Stimulated activated CD4-positive, alpha-beta T cell treated with anti-CD3 and anti-CD28 coated beads, Interleukin-1b, Interleukin-23, amount 100 ng/mL, for 1 hour (primary cell): ENCODE data around the gene FBXO48.
A peak's percentile ranks its signal among the peaks of the same experiment; 100 is the strongest.
"Not testable (repeated sequence)": the region's sequence is repeated elsewhere in the genome, so short reads cannot be mapped to it uniquely, and the experiment has no call there.

ENCODE experiments used
- DNase-seq, 2 donors: peaks; one replicate each; pipeline ENCODE4 v3.0.0-alpha.2; 2020; ENCODE audit warnings: low read depth in 2 of 2

FBXO48 gene, protein sequence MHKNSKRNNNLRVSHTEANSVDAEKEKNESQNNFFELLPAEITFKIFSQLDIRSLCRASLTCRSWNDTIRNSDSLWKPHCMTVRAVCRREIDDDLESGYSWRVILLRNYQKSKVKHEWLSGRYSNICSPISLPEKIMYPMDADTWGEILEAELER

DNA sequence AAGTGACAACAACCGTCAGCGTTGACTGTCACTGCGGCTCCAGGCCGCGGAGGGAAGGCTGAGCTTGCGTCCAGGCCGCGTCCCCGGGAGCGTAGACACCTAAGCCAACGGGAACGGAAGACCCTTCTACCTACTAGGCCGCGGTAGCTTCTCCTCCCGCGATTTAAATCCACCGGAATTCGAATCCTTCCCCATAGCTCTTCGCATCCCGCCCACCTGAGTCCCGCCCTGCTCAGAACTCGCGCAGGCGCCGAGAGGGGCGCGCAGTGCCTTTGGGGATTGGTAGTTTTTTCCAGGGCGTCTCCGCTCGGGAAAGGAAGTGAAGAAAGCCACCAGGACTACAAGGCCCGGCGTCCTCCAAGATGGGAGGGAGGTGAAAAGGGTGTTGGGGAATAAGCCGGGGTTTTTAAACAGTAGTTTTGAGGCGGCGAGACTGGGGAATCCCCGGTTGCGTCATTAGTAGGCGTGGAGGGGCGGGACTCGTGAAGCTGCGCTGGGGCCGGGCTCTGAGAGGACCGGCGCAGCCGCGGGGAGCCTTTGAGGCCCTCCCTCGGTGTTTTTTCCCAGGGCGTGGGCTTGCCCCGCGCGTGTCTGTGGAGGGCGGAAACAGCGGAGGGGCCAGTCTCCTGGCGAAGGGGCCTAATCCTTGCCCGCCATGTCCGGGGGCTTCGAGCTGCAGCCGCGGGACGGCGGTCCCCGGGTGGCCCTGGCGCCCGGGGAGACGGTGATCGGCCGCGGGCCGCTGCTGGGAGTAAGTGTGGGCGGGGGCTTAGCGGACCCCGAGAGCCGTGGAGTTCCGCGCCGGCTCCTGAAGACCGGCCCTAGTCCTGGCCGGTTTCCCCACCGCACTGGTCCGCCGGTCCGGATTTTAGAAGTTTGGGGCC is at the start of gene FBXO48, which contains the start of gene APLF:
Gene FBXO48 (minus strand): TSS at position 218 of the 884 bp plus-strand sequence. CDS start 2,149 bp downstream, outside the sequence.
Gene APLF (plus strand): TSS at position 509 of the 884 bp plus-strand sequence. CDS start 147 bp downstream, at position 656.
- peak; percentile 94 to 98 for DNase-seq

GRCh38 chr2:68516051-68516955 is 49.2 kb upstream of the FBXO48 start:
- DNase-seq, result no peak

GRCh38 chr2:68514316-68514929 is 47.3 kb upstream of the FBXO48 start:
- DNase-seq, result no peak

DNA sequence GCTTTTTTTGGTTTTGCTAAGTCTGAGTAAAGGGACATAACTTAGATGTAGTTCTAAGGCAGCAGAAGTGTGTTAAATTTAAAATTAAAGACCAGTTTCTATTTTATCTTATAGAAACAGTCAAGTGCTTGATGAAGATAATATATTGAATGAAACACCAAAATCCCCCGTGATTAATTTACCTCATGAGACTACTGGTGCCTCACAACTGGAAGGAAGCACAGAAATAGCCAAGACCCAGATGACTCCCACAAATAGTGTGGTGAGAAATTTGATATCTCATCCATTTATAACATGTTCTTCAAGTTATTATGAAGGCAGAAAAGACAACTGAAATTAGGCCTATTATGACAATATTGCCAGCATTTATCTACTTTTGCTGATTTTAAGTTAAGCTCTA is 45.9 kb upstream of the FBXO48 start:
- DNase-seq, result no peak

- DNase-seq, result no peak
Observed at GRCh38 chr2:68512326-68512725, 45.2 kb upstream of the FBXO48 start.

GRCh38 chr2:68506170-68506569 is 39.1 kb upstream of the FBXO48 start:
- DNase-seq, result no peak

DNA sequence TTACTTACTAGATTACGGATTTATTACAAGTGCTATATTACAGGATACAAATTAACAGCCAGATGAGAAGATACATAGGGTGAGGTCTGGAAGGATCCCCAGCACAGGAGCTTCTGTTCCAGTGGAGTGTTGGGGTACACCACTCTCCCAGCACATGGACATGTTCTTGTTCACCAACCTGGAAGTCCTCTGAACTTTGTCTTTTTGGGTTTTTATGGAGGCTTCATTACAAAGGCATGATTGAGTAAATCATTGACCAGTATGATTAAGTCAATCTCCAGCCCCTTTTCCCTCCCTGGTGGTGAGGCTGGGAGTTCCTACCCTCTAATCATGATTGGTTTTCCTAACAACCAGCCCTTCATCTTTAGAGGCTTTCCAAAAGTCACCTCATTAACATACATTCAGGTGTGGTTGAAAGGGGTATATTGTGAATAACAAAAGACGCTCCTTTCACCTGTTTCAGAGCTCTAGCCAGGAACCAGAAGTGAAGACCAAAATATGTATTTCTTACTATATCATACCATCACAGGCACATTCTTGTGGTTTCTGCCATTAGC is 38.6 kb upstream of the FBXO48 start:
- no peak for DNase-seq

GRCh38 chr2:68501768-68502167 is 34.7 kb upstream of the FBXO48 start:
- DNase-seq, result no peak

DNA sequence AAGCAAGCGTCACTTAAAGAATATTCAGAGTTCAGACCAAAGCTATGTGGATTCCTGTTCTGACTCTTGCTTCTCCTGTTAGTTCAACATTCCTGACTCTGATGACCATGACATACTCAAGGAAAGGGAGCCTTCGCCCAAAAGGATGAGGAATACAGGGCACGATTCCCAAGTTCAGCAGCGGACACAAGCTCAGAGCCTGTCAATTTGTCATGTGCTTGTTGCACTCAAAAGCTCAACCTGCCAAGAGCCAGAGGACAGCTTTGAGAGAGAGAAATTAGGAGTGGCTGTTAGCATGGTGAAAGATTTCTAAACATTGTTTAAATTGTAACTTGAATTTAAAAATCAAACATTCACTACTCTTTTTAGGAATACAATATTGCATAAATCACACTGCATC is 33.6 kb upstream of the FBXO48 start:
- no peak for DNase-seq

DNA sequence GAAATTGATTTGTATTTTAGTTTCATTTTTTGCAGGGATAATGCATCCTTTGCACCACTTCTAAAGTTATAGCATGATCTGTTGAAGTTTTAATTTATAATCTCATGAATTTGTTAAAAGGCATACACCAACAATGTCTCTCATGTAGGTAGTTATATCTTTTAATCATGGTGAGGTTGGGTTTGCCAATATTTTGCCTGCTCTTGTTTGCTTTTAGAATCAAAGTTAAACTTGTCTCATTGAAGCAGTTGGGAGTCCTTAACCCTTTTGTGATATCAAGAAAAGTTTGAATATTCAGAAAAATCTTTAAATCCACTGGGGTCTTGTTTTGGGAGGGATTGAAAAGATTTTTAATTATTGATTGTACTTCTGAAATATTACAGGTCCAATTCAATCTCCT is 32.0 kb upstream of the FBXO48 start:
- DNase-seq, result no peak

DNA sequence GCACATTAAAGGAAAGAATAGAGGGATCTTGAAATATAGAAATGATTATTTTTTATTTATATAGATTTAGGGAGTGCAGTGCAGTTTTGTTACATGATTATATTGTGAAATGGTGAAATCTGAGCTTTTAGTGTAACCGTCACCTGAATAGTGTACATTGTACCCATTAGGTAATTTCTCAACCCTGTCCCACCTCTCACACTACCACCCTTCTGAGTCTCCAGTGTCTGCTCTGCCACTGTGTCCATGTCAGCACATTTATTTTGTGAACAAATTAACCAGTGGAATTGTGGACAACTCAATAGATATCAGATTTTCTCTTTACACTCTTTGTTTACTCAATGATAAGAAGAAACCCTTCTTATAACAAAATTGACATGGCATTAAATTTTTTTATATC is 24.5 kb upstream of the FBXO48 start:
- DNase-seq, result no peak

DNA sequence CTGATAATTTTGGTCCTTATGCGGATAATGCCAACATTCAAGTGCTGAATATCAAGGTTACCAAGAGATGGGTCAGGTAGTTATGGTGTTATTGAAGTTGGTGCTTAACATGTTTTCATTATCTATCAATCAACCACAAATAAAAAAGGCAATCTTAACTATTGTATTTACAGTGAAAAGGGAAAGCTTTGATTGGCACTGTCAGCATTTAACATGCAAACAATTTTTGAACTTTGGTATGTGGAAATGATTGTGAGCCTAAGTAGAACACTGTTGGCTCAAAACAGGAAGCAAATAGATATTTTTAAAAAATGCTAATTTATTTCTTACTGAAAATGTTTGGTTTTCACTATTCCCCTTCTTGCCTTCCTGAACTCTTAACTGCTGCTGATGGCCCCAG is 22.2 kb upstream of the FBXO48 start:
- no peak for DNase-seq

DNA sequence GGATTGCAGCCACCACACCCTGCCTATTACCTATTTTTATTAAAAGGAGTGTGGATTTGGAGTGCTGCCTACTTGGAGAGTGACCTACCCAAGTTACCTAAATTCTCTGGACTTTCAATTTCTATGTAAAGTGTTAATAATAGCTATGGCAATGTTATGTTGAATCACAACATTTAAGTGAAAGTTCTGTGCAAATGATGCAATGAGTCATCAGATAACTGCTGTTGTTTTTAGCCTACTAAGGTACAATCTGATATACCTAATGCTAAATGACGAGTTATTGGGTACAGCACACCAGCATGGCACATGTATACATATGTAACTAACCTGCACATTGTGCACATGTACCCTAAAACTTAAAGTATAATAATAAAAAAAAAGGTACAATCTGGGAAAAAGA is 21.5 kb upstream of the FBXO48 start:
- not testable (repeated sequence) for DNase-seq

DNA sequence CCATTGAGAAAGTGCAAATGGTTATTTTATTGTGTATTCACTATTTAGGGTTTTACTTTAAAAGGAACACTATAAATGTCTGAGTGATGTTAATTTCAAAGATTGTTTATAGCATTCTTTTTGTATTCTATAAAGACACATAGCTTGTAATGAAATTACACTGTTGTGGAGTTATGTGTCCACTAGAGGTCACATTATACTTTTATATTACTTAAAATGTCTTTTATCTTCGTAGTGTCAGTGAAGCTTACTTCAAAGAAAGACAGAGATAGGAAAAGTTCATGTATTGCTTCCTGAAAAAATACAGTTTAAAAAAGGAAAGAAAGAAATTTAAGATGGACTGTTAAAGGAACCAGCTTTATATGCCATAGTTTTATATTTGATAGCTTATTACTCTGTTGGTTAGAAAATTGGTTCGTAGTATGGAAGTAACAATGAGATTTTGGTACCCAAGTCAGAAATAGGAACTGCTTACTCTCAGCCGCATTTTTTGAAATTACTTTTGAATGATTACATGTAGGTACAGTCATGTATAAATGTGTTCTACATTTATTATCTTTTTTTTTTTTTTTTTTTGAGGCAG is 20.8 kb upstream of the FBXO48 start:
- DNase-seq, result no peak

DNA sequence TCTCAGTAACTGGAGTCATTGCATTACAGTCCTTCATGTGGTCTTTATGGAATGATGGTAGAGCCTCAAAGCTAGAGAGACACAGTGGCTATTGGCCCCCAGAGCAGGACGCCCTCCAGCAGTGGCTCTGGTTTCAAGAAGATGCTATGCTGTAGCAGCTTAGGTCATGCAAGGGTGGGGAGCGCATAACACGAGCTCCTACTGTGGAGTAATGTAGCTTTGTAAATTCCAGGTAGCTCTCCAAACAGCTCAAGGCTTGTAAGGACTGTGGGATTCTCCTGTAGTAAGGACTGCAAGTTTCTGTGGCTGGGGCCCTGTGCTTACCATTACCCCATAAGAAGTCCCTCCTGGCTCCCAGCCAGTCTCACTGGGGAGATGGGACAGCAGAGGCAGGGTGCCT is 15.9 kb upstream of the FBXO48 start:
- DNase-seq, result no peak

GRCh38 chr2:68482296-68482820 is 15.3 kb upstream of the FBXO48 start:
- DNase-seq, result no peak

DNA sequence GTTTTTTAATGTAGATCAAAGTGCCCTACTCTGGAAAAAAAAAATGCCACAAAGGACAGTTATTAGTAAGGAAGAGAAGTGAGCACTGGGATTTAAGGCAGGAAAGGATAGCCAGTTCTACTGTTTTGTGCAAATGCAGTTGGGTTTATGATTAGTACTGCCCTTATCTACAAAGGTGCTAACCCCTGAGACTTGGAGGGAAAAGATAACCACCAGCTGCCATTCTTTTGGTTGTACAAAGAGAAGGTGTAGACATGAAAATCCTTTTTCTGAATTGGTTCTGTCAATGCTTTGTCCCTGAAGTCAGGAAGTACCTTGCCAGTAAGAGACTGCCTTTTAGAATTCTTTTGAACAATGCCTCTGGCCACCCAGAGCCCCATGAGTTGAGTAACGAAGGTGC is 11.6 kb upstream of the FBXO48 start:
- no peak for DNase-seq

DNA sequence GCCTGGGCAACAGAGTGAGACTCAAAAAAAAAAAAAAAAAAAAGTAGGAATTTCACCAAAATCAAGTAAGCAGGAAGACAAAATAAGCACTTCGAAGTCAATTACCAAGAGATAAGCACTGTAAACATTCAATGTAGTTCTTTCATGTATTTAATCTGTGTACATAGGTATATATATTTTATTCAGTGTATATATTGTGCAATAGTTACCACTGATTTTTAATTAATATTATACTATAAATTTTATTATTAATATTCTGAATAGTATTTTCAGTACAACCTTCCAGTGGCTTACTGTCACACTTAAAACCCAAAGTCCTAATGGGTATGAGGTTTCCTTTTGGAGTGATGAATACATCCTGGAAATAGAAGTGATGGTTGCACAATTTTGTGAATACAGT is 9.4 kb upstream of the FBXO48 start:
- no peak for DNase-seq

DNA sequence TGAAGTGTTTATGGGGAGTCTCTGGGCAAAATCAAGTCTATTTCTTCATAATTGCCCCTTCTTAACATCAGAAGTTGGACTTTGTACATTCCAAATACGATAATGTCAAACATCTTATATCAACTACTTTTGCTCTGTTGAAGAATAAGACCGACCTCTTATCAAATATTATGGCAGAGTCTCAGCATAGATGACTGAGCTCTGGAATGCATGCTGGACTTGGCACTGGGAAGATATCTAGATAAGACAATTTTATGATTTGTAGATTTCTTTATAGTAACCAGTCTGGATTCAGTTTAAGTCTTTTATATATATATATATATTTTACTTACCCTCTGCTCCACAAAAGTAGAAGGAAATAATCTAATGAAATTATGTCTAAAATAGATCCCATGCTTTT is 8.5 kb upstream of the FBXO48 start:
- no peak for DNase-seq

DNA sequence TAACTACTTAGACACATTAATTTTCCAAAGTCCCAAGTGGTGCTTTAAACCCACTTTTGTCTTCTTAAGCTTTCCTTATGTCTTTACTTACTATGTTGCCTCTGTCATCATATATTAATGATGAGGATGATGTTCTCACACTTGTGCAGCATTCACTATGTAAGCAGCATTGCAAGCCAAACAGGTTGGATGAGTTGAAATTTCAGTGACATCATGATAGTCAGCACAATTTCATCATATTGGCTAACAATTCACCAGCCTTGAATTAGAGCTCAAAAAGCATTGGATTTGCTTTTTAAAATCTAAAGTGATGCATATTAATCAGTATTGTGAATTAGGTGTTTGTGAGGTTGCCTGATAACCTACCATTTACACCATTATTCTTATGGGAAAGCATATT is 8.0 kb upstream of the FBXO48 start:
- DNase-seq, result no peak
